ENCODE data around the gene DNAJC5. TPM values are rescaled to one million over a fixed set of nuclear protein-coding genes. Genes with fewer than 3 reads are reported as not detected.

Gene DNAJC5
- total and polyA plus RNA-seq, 9 of the 15 experiments (the other 6 are each of a cell fraction or from before 2014, with no cell fraction given) = 0.95 to 42.8 (median 23.4) TPM

GRCh38 chr20:63955827-63956663, 61.1 kb downstream of the DNAJC5 start, which contains the start of gene UCKL1 (continued):
- TF ChIP-seq, protein P1, sequence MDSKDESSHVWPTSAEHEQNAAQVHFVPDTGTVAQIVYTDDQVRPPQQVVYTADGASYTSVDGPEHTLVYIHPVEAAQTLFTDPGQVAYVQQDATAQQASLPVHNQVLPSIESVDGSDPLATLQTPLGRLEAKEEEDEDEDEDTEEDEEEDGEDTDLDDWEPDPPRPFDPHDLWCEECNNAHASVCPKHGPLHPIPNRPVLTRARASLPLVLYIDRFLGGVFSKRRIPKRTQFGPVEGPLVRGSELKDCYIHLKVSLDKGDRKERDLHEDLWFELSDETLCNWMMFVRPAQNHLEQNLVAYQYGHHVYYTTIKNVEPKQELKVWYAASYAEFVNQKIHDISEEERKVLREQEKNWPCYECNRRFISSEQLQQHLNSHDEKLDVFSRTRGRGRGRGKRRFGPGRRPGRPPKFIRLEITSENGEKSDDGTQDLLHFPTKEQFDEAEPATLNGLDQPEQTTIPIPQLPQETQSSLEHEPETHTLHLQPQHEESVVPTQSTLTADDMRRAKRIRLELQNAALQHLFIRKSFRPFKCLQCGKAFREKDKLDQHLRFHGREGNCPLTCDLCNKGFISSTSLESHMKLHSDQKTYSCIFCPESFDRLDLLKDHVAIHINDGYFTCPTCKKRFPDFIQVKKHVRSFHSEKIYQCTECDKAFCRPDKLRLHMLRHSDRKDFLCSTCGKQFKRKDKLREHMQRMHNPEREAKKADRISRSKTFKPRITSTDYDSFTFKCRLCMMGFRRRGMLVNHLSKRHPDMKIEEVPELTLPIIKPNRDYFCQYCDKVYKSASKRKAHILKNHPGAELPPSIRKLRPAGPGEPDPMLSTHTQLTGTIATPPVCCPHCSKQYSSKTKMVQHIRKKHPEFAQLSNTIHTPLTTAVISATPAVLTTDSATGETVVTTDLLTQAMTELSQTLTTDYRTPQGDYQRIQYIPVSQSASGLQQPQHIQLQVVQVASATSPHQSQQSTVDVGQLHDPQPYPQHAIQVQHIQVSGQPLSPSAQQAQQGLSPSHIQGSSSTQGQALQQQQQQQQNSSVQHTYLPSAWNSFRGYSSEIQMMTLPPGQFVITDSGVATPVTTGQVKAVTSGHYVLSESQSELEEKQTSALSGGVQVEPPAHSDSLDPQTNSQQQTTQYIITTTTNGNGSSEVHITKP (IDR thresholded peaks at IDR 0.05; ENCODE audit: partially characterized antibody) = peak; percentile 90
- no peak for TF ChIP-seq TAL1 (IDR thresholded peaks at IDR 0.05)
- TF ChIP-seq MYNN (IDR thresholded peaks at IDR 0.05) = no peak; the same call in 1 of the 2 replicates
- TF ChIP-seq MYNN (CRISPR knock-in tag; IDR thresholded peaks at IDR 0.05) = no peak
- peak; percentile 87 for TF ChIP-seq CCNT2 (IDR thresholded peaks at IDR 0.05; ENCODE audit: borderline replicate concordance, extremely low read depth, insufficient read length, low read depth, low read length)
- no peak for TF ChIP-seq TOE1 (IDR thresholded peaks at IDR 0.05; ENCODE audit: borderline replicate concordance)
- no peak for TF ChIP-seq TOE1 (CRISPR knock-in tag; IDR thresholded peaks at IDR 0.05; ENCODE audit: borderline replicate concordance, low read depth)
- TF ChIP-seq ARID2 (IDR thresholded peaks at IDR 0.05) = no peak
- peak; percentile 95 for TF ChIP-seq ZNF589 (CRISPR knock-in tag; IDR thresholded peaks at IDR 0.05; ENCODE audit: low read depth)
- TF ChIP-seq ZNF444 (CRISPR knock-in tag; IDR thresholded peaks at IDR 0.05) = no peak
- 0 out of 2 replicates have a peak, but pooled peaks have one; percentile 30 for TF ChIP-seq ZBTB9 (CRISPR knock-in tag; IDR thresholded peaks at IDR 0.05)
- TF ChIP-seq, protein P2, sequence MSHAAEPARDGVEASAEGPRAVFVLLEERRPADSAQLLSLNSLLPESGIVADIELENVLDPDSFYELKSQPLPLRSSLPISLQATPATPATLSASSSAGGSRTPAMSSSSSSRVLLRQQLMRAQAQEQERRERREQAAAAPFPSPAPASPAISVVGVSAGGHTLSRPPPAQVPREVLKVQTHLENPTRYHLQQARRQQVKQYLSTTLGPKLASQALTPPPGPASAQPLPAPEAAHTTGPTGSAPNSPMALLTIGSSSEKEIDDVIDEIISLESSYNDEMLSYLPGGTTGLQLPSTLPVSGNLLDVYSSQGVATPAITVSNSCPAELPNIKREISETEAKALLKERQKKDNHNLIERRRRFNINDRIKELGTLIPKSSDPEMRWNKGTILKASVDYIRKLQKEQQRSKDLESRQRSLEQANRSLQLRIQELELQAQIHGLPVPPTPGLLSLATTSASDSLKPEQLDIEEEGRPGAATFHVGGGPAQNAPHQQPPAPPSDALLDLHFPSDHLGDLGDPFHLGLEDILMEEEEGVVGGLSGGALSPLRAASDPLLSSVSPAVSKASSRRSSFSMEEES (CRISPR knock-in tag; IDR thresholded peaks at IDR 0.05) = no peak
- TF ChIP-seq, protein P3, sequence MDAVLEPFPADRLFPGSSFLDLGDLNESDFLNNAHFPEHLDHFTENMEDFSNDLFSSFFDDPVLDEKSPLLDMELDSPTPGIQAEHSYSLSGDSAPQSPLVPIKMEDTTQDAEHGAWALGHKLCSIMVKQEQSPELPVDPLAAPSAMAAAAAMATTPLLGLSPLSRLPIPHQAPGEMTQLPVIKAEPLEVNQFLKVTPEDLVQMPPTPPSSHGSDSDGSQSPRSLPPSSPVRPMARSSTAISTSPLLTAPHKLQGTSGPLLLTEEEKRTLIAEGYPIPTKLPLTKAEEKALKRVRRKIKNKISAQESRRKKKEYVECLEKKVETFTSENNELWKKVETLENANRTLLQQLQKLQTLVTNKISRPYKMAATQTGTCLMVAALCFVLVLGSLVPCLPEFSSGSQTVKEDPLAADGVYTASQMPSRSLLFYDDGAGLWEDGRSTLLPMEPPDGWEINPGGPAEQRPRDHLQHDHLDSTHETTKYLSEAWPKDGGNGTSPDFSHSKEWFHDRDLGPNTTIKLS (IDR thresholded peaks at IDR 0.05; ENCODE audit: borderline replicate concordance, low read depth) = peak; percentile 92
- TF ChIP-seq MTA2 (IDR thresholded peaks at IDR 0.05; ENCODE audit: low read depth) = no peak
